K562 (cell line): ENCODE data around the gene HSD17B1. TPM values are rescaled to one million over a fixed set of nuclear protein-coding genes. Genes with fewer than 3 reads are reported as not detected.

ENCODE experiments used
- ATAC-seq: fragments of 200-7000 bp; cut with Tn5 transposase; 3 replicates; pipeline ENCODE4 v1.9.1; 2020; ENCODE audit warnings: moderate library complexity
- BruUV-seq: library from RNA; stranded (reverse); fragments of 400-500 nt; replicated peaks from 2 replicates; lab custom pipeline; 2021; lab: Mats Ljungman, UMichigan
- CTCF ChIA-PET: fragments of 300-600 bp; formaldehyde crosslinking; extraction: SDS; loops from one replicate; lab custom pipeline; 2021; ENCODE audit warnings: low intra/inter-chr PET ratio; lab: Yijun Ruan, JAX
- POLR2A ChIA-PET: fragments of 300-600, 350-650 bp; sonication (Branson Sonifier 250); formaldehyde crosslinking; extraction: SDS; loops from one replicate; lab custom pipeline; 2021; ENCODE audit warnings: antibody characterized with exemption, inconsistent platforms; lab: Yijun Ruan, JAX
- DNase-seq, 4 experiments: peaks; one replicate each; pipeline versions ENCODE4 v3.0.0 to v3.0.0-alpha.2; 2011 to 2018; ENCODE audit warnings: low spot score in 3 of 4, mixed read lengths in 3 of 4; ENCODE audit errors: extremely low read depth in 1 of 4
- FAIRE-seq: peaks from 2 replicates; lab custom pipeline; 2011; peaks lifted over from hg19 to GRCh38; lab: Jason Lieb, UNC
- H2AFZ ChIP-seq: 2 replicates; pipeline ENCODE4 v1.6.0; 2011; ENCODE audit warnings: low read depth, low read length, control low read depth, inconsistent platforms
- H3K27ac ChIP-seq: fragments of 200-600 bp; 3 replicates; pipeline ENCODE4 v1.8.0; 2011; ENCODE audit warnings: low read depth, mild to moderate bottlenecking, control low read depth, inconsistent platforms, low read length, moderate library complexity, mixed read lengths; ENCODE audit errors: extremely low read depth
- H3K27me3 ChIP-seq, 2 experiments: fragments of 300-600 bp in 1 of 2; 2 replicates in 1 of 2; 3 replicates in 1 of 2; pipeline versions ENCODE4 v1.6.0 to v1.8.0; 2011; ENCODE audit warnings: inconsistent platforms in 2 of 2, low read length in 2 of 2, mild to moderate bottlenecking in 1 of 2, mixed read lengths in 1 of 2, moderate library complexity in 1 of 2; ENCODE audit not compliant: control insufficient read depth in 2 of 2, insufficient read depth in 2 of 2
- H3K36me3 ChIP-seq: fragments of 300-600 bp; 3 replicates; pipeline ENCODE4 v1.8.0; 2011; ENCODE audit warnings: mild to moderate bottlenecking, low read length, inconsistent platforms; ENCODE audit not compliant: control insufficient read depth, insufficient read depth
- H3K4me1 ChIP-seq, 2 experiments: fragments of 200-600 bp in 1 of 2; replicated peaks in 1 of 2; 2 replicates in 1 of 2; 3 replicates in 1 of 2; pipeline versions ENCODE4 v1.5.1 to v1.8.0; 2011; ENCODE audit warnings: inconsistent platforms in 2 of 2, low read length in 2 of 2, mild to moderate bottlenecking in 1 of 2, mixed read lengths in 1 of 2, moderate library complexity in 1 of 2; ENCODE audit not compliant: control insufficient read depth in 2 of 2, insufficient read depth in 2 of 2
- H3K4me2 ChIP-seq: 2 replicates; pipeline ENCODE4 v1.6.1; 2011; ENCODE audit warnings: low read length, control low read depth, inconsistent platforms, mixed read lengths; ENCODE audit not compliant: insufficient read depth
- H3K4me3 ChIP-seq: fragments of 200-600 bp; sonication (generic), shearing (Covaris generic); 2 replicates; pipeline ENCODE4 v1.5.1; 2016; ENCODE audit warnings: control low read depth, inconsistent platforms
- H3K79me2 ChIP-seq: fragments of 200-600 bp; 3 replicates; pipeline ENCODE4 v1.8.0; 2011; ENCODE audit warnings: low read length, inconsistent platforms; ENCODE audit not compliant: control insufficient read depth, insufficient read depth
- H3K9ac ChIP-seq, 2 experiments: 2 replicates each; pipeline versions ENCODE4 v1.6.0 to v1.6.1; 2011; ENCODE audit warnings: low read depth in 2 of 2, low read length in 2 of 2, control low read depth in 1 of 2, inconsistent platforms in 1 of 2, mild to moderate bottlenecking in 1 of 2, mixed read lengths in 1 of 2; ENCODE audit not compliant: insufficient read depth in 1 of 2
- H3K9me1 ChIP-seq: one replicate; pipeline ENCODE4 v1.6.0; 2011; ENCODE audit warnings: inconsistent platforms, mild to moderate bottlenecking, low read length, moderate library complexity; ENCODE audit not compliant: control insufficient read depth, insufficient read depth
- H3K9me3 ChIP-seq: replicated peaks from 2 replicates; pipeline ENCODE4 v1.5.1; 2011; ENCODE audit warnings: low read depth, low read length, inconsistent platforms; ENCODE audit not compliant: control insufficient read depth, insufficient read depth
- H4K20me1 ChIP-seq: replicated peaks from 2 replicates; pipeline ENCODE4 v1.6.1; 2011; ENCODE audit warnings: low read length, inconsistent platforms, mixed read lengths; ENCODE audit not compliant: control insufficient read depth, insufficient read depth
- FOXJ2 ChIP-seq: fragments of 200-800 bp; sonication (Bioruptor generic); IDR thresholded peaks from 2 replicates; pipeline ENCODE4 v1.6.1; 2016; ENCODE audit warnings: missing genetic modification characterization, missing compliant biosample characterization
- HMGN3 ChIP-seq: IDR thresholded peaks from 2 replicates; pipeline ENCODE4 v1.6.1; 2011; ENCODE audit warnings: borderline replicate concordance, low read depth, mild to moderate bottlenecking, mixed read lengths, low read length; ENCODE audit not compliant: insufficient read length; ENCODE audit errors: extremely low read depth
- KAT7 ChIP-seq: sonication (generic); formaldehyde crosslinking; IDR thresholded peaks from 2 replicates; pipeline ENCODE4 v1.8.0; 2022; ENCODE audit warnings: missing genetic modification reagents, mild to moderate bottlenecking, borderline replicate concordance
- SIX5 ChIP-seq, 2 experiments: IDR thresholded peaks; 2 replicates each; pipeline ENCODE4 v1.6.1; 2011; ENCODE audit warnings: low read length in 2 of 2, borderline replicate concordance in 1 of 2, low read depth in 1 of 2, mild to moderate bottlenecking in 1 of 2, moderate library complexity in 1 of 2; ENCODE audit not compliant: insufficient read depth in 1 of 2
- SMARCC2 ChIP-seq: fragments of 450-650 bp; IDR thresholded peaks from 2 replicates; pipeline ENCODE4 v1.6.1; 2017; ENCODE audit warnings: antibody characterized with exemption, moderate library complexity, mild to moderate bottlenecking, low read depth
- SNIP1 ChIP-seq: fragments of 450-650 bp; IDR thresholded peaks from 2 replicates; pipeline ENCODE4 v1.7.1; 2017; ENCODE audit warnings: low read depth, mild to moderate bottlenecking
- ZNF347 ChIP-seq: fragments of 450-650 bp; formaldehyde crosslinking; IDR thresholded peaks from 2 replicates; pipeline ENCODE4 v1.4.0; 2020; ENCODE audit warnings: low read depth, mild to moderate bottlenecking, moderate library complexity
- ZNF76 ChIP-seq: fragments of 250-450 bp; sonication (Bioruptor Pico); IDR thresholded peaks from 2 replicates; pipeline ENCODE4 v1.4.0; 2020; ENCODE audit warnings: mild to moderate bottlenecking, moderate library complexity, borderline replicate concordance
- ZNF77 ChIP-seq: fragments of 250-450 bp; sonication (Bioruptor Pico); IDR thresholded peaks from 2 replicates; pipeline ENCODE4 v1.5.0; 2020
- WGBS: fragments of 100-300 bp; shearing (Covaris generic); methylation state at CpG from one replicate; pipeline ENCODE4 v1.1.6; 2016; ENCODE audit warnings: low coverage, mixed read lengths; ENCODE audit not compliant: insufficient coverage; ENCODE audit errors: missing lambda C conversion rate; 5-methylcytosine and 5-hydroxymethylcytosine counted together
- in situ Hi-C: fragments of 300-500 bp; cut with MboI; formaldehyde crosslinking; loops from 4 replicates; pipeline ENCODE4 v1.15.0; 2018; ENCODE audit warnings: inconsistent platforms, mixed read lengths
- intact Hi-C: fragments of 100-400 bp; cut with micrococcal nuclease; formaldehyde crosslinking; loops from 2 replicates; pipeline ENCODE4 v1.14.2; 2022
- polyA plus RNA-seq, 8 experiments: library from polyadenylated mRNA; depleted of rRNA in 4 of 8; stranded (reverse) in 5 of 8; unstranded in 3 of 8; fragments of >200 nt; fragmentation: Nextera tagmentation in 2 of 8; fragmentation: Illumina TruSeq in 1 of 8; extraction: Ambion mirVana in 2 of 8; extraction: Trizol in 1 of 8; gene quantifications; 2 replicates each; pipeline versions ENCODE4 v1.2.1 to v1.2.3, GENCODE V29; 2011 to 2014; ENCODE audit warnings: inconsistent platforms in 1 of 8, missing spikeins in 1 of 8
- total RNA-seq, 7 experiments: library from RNA; depleted of rRNA in 6 of 7; stranded (reverse); fragments of >200 nt in 6 of 7; fragmentation: Illumina TruSeq in 2 of 7; extraction: Trizol in 2 of 7; gene quantifications; 2 replicates each; pipeline versions ENCODE4 v1.2.1 to v1.2.3, GENCODE V29; 2011 to 2021; ENCODE audit warnings: low replicate concordance in 1 of 7
- TF ChIP-seq, protein P1 (sequence below): sonication (generic); formaldehyde crosslinking; IDR thresholded peaks from 2 replicates; pipeline ENCODE4 v1.5.0; 2020; ENCODE audit warnings: missing genetic modification reagents

HSD17B1 gene
- total and polyA plus RNA-seq, 9 of the 15 experiments (the other 6 are each of a cell fraction or from before 2014, with no cell fraction given), result 0.55 to 21.1 (median 3.6) TPM

DNA sequence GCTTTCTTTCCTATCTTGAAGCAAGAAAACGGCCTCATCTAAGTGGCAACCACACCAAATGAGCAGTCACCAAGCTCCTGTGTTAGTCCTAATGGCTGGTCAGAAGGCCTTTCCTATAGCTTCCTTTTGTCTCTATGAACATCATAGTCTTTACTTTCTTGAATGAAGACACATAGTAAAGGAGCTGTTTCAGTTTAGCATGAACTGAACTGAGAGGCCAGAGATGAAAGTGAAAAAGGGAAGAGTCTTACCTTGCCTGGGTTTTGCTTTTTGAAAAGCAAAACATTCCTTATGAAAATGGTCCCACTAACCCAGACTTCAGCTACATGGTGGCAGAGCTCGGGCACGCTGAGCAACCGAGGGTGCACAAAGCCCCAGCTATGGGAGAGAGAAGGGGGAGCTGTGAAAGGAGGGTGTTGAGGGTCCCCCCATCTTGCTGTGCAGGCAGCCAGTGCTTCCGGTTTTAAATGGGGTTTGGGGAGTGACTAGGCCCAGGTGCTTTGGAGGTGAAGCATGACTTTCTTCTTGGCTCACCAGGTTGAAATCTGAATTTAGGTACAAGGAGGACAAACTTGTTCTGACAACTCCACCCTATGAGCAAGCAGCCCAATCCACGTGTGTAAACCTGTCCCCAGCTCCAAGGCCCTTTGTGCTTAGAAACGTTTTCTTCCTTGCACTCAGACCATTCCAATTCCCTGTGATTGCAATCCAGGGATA is 33.9 kb downstream of the HSD17B1 start:
- H3K9me3 ChIP-seq, result no peaks in the 10 kb centered on the region
- no peak for ATAC-seq
- WGBS, result 69% methylated on average over 7 of the region's 7 CpGs
- BruUV-seq, result no TSS peak
- no peak overlapping the region for H3K27ac ChIP-seq
- no peaks in the 10 kb centered on the region for H3K4me1 ChIP-seq
- POLR2A ChIA-PET, result interaction anchor here (0.6 to 1.6 kb wide), 3 partner anchors 8 to 323 kb away, joined by 3 to 8 read pairs (median 8); partner anchors contain the start of gene RETREG3
- no peaks in the 10 kb centered on the region for H4K20me1 ChIP-seq
- H3K4me2 ChIP-seq, result no peak overlapping the region
- TF ChIP-seq SIX5 (IDR thresholded peaks at IDR 0.05; ENCODE audit: borderline replicate concordance in 1 of 2, insufficient read depth in 1 of 2, low read depth in 1 of 2, low read length in 2 of 2), result no peak
- no peak for TF ChIP-seq ZNF76 (CRISPR knock-in tag)
- TF ChIP-seq, protein P1, sequence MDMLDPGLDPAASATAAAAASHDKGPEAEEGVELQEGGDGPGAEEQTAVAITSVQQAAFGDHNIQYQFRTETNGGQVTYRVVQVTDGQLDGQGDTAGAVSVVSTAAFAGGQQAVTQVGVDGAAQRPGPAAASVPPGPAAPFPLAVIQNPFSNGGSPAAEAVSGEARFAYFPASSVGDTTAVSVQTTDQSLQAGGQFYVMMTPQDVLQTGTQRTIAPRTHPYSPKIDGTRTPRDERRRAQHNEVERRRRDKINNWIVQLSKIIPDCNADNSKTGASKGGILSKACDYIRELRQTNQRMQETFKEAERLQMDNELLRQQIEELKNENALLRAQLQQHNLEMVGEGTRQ (CRISPR knock-in tag), result no peak
- TF ChIP-seq HMGN3, result no peak
- TF ChIP-seq FOXJ2 (tag), result no peak
- no peak for TF ChIP-seq ZNF347
- no peak for TF ChIP-seq KAT7 (CRISPR knock-in tag)
- no peak for TF ChIP-seq SNIP1
- no peak for TF ChIP-seq ZNF77 (CRISPR knock-in tag)
- TF ChIP-seq SMARCC2, result no peak
- TF ChIP-seq, all 486 proteins: peak for 0
- CTCF ChIA-PET, result no interaction called here
- Histone ChIP-seq H3K36me3 (peaks cover 92% of the 10 kb centered on the region), H3K27me3 (no peaks in the 10 kb centered on the region), H3K9me1 (no peaks in the 10 kb centered on the region), H3K4me3 (no peak overlapping the region), H2AFZ (no peak overlapping the region), H3K79me2 (no peaks in the 10 kb centered on the region), H3K9ac (peak overlapping the region in 1 of 2 experiments; percentile 55; a peak in 1 of 4 replicates)
- FAIRE-seq (peak; percentile 69), DNase-seq (no peak)
- intact Hi-C loops, result no loop called here
- in situ Hi-C loops, result loop anchor here (10.0 kb wide), 1 partner anchor 338 kb away; no protein-coding TSS in a partner anchor
